ENCODE data around the gene CCDC116. TPM values are rescaled to one million over a fixed set of nuclear protein-coding genes. Genes with fewer than 3 reads are reported as not detected.
"Not testable (repeated sequence)": the region's sequence is repeated elsewhere in the genome, so short reads cannot be mapped to it uniquely, and the experiment has no call there.

The CCDC116 gene
- total RNA-seq, 4 donors from 2014 or later: 1.0 TPM; not detected in 2

DNA sequence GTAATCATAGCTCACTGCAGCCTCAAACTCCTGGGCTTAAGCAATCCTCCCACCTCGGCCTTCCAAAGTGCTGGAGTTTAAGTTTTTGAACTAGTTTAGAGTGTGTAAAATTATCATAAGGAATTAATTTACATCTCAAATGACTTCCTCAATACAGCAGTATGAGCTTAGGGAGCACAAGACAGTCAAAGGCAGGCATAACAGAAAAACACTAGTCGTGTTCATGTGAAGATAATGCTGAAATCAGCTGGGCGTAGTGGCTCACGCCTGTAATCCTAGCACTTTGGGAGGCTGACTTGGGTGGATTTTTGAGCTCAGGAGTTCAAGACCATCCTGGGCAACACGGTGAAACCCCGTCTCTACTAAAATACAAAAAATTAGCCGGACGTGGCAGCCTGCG lies 28.6 kb upstream of the CCDC116 start:
- Histone ChIP-seq H3K36me3 (no peaks in the 10 kb centered on the region), H3K27ac (no peak overlapping the region), H3K27me3 (no peaks in the 10 kb centered on the region), H3K4me1 (peaks cover 10% of the 10 kb centered on the region), H3K4me3 (no peak overlapping the region), H3K9me3 (no peaks in the 10 kb centered on the region)
- no peak for DNase-seq (ENCODE audit: low spot score in 2 of 2)
- TF ChIP-seq, protein P1, sequence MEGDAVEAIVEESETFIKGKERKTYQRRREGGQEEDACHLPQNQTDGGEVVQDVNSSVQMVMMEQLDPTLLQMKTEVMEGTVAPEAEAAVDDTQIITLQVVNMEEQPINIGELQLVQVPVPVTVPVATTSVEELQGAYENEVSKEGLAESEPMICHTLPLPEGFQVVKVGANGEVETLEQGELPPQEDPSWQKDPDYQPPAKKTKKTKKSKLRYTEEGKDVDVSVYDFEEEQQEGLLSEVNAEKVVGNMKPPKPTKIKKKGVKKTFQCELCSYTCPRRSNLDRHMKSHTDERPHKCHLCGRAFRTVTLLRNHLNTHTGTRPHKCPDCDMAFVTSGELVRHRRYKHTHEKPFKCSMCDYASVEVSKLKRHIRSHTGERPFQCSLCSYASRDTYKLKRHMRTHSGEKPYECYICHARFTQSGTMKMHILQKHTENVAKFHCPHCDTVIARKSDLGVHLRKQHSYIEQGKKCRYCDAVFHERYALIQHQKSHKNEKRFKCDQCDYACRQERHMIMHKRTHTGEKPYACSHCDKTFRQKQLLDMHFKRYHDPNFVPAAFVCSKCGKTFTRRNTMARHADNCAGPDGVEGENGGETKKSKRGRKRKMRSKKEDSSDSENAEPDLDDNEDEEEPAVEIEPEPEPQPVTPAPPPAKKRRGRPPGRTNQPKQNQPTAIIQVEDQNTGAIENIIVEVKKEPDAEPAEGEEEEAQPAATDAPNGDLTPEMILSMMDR (IDR thresholded peaks at IDR 0.05): no peak
- no peak for TF ChIP-seq EP300 (IDR thresholded peaks at IDR 0.05)
- TF ChIP-seq POLR2A (IDR thresholded peaks at IDR 0.05): no peak
- no peak for TF ChIP-seq POLR2AphosphoS5 (IDR thresholded peaks at IDR 0.05)
- 88% methylated on average over 9 of the region's 9 CpGs for WGBS

DNA sequence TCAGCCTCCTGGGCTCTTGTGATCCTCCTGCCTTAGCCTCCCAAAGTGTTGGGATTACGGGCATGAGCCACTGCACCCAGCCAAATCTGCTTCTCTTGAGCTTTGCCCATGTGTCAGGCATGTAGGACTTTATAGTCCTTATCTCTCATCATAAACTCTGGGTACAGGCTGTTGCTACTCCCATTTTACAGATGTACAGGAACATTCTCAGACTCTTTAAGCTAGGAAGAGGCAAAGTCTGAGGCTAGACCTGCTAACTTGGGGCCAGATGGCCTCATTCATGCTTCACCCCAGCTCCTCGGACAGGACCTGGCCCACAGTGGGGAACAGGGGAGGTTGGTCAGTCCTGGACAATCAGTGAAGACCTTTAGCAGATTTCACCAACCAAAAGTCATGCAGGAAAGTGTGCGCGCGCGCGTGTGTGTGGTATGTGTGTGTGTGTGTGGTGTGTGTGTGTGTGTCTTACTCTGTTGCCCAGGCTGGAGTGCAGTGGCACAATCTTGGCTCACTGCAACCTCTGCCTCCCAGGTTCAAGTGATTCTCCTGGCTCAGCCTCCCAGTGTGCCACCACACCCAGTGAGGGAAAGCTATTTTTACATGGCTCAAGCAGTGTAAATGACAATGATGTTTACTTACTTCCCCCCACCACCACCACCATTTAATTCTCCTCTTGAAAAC lies 26.5 kb upstream of the CCDC116 start:
- 93% methylated on average over 7 of the region's 7 CpGs for WGBS
- Histone ChIP-seq H3K4me3 (no peak overlapping the region), H3K27ac (no peak overlapping the region), H3K36me3 (peaks cover 3% of the 10 kb centered on the region), H3K27me3 (no peaks in the 10 kb centered on the region), H3K9me3 (no peaks in the 10 kb centered on the region), H3K4me1 (peaks cover 10% of the 10 kb centered on the region)
- DNase-seq (ENCODE audit: low spot score in 2 of 2): no peak
- TF ChIP-seq EP300 (IDR thresholded peaks at IDR 0.05) (no peak), POLR2A (IDR thresholded peaks at IDR 0.05) (no peak), POLR2AphosphoS5 (IDR thresholded peaks at IDR 0.05) (no peak)
- TF ChIP-seq, protein P1 (IDR thresholded peaks at IDR 0.05): no peak

DNA sequence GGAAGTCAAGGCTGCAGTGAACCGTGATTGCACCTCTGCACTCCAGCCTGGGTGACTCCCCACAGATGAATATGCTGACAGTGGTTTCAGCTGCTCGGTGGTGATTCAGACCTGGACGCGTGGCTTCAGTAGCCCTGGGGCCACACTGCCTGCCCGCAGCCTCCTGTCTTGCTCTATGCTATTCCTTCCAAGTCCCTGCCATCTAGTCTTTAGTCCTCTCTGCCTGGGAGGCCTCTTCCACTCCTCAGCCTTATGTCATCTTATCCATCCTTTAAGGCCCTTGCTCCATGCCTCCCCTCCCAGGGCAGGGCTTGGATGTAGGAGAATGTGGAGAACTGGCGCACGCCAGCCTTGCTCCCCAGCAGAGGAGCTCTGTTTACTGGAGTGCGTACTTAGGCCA lies 25.8 kb upstream of the CCDC116 start:
- no peak for DNase-seq (ENCODE audit: low spot score in 2 of 2)
- Histone ChIP-seq H3K36me3 (peaks cover 10% of the 10 kb centered on the region), H3K4me3 (no peak overlapping the region), H3K4me1 (peaks cover 10% of the 10 kb centered on the region), H3K27ac (no peak overlapping the region), H3K9me3 (no peaks in the 10 kb centered on the region), H3K27me3 (no peaks in the 10 kb centered on the region)
- WGBS: 97% methylated on average over 8 of the region's 8 CpGs
- TF ChIP-seq POLR2AphosphoS5 (IDR thresholded peaks at IDR 0.05): no peak
- no peak for TF ChIP-seq POLR2A (IDR thresholded peaks at IDR 0.05)
- no peak for TF ChIP-seq EP300 (IDR thresholded peaks at IDR 0.05)

DNA sequence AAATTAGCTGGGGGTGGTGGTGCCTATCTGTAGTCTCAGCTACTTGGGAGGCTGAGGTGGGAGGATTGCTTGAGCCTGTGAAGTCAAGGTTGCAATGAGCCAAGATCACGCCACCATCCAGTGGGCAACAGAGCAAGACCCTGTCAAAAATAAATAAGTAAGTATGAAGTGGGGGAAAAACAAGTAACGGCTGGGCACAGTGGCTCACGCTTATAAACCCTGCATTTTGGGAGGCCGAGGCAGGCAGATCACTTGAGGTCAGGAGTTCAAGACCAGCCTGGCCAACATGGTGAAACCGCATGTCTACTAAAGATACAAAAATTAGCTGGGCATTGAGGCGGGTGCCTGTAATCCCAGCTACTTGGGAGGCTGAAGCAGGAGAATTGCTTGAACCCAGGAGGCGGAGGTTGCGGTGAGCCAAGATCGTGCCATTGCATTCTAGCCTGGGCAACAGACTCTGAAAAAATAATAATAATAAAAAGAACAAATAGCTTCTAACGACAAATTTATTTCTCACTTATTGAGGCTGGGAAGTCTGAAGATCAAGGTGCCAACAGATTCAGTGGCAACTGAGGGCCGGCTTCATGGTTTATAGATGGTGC lies 22.9 kb upstream of the CCDC116 start:
- H3K27me3 ChIP-seq; H3K9me3 ChIP-seq; DNase-seq (ENCODE audit: low spot score in 2 of 2); H3K27ac ChIP-seq; H3K4me3 ChIP-seq: not testable (repeated sequence)
- Histone ChIP-seq H3K4me1 (peaks cover 13% of the 10 kb centered on the region), H3K36me3 (peaks cover 24% of the 10 kb centered on the region)
- WGBS: 97% methylated on average over 11 of the region's 11 CpGs

DNA sequence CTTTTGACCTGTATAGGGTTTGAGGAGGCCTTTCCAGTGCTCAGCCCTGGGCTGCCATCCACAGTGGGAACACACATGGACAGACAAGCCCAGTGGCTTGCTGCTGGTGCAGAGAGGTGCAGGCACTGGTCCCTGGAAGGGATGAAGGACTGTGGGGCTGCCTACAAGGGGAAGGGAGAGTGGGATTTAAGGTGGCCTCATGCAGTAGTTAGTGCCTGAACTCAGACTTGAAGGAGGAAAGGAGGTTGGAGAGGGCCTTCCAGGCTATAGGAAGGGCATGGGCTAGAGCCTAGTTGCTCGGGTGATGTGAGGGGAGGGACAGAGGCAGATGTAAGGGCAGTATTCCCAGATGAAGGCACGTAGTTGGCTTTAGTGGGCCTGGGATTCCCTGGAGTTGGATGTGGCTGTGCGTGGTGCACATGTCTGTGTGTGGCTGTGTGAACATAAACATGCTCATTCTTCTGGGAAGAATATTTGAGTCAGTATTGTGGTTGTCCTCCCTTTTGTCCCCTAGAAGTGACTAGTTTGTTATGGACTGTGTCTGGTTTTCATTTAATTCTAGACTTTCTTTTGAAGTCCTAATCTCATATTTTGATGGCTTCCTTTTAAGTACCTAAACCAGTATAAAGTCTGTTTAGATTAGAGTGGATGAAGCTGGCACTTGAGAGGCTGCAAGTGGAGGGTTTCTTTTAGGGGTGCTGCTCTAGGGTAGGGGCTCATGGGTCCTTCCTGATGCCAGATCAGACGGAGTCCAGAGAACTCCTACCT lies 21.2 kb upstream of the CCDC116 start:
- Histone ChIP-seq H3K36me3 (peaks cover 34% of the 10 kb centered on the region), H3K27ac (no peak overlapping the region), H3K4me3 (no peak overlapping the region), H3K27me3 (no peaks in the 10 kb centered on the region), H3K9me3 (no peaks in the 10 kb centered on the region), H3K4me1 (peaks cover 6% of the 10 kb centered on the region)
- no peak for TF ChIP-seq POLR2AphosphoS5 (IDR thresholded peaks at IDR 0.05)
- TF ChIP-seq POLR2A (IDR thresholded peaks at IDR 0.05): no peak
- DNase-seq (ENCODE audit: low spot score in 2 of 2): no peak
- WGBS: 66% methylated on average over 4 of the region's 4 CpGs

DNA sequence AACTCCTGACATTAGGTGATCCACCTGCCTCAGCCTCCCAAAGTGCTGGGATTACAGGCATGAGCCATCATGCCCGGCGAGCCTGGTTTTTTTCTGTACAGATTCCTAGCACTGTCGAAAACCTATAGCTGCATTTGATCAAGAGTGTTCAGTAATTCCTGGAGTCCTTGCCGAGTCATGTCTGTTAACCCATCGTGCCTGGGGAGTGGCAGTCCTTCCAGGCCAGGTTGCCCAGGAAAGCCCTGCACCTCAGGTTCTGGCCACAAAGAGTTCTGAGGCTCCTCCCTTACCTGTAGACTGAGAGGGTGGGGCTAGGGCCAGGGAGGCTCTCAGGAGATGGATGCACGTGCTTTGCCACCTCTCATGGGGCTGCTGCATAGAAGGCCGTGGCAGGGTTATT lies 19.7 kb upstream of the CCDC116 start:
- peaks cover 34% of the 10 kb centered on the region for H3K36me3 ChIP-seq
- WGBS: 67% methylated on average over 5 of the region's 7 CpGs

More for the DNA sequence above, 19.7 kb upstream of the CCDC116 start:
- Histone ChIP-seq H3K27ac (no peak overlapping the region), H3K27me3 (no peaks in the 10 kb centered on the region), H3K4me1 (peaks cover 3% of the 10 kb centered on the region), H3K9me3 (no peaks in the 10 kb centered on the region), H3K4me3 (no peak overlapping the region)
- TF ChIP-seq, protein P1 (IDR thresholded peaks at IDR 0.05): no peak
- no peak for TF ChIP-seq POLR2AphosphoS5 (IDR thresholded peaks at IDR 0.05)
- DNase-seq (ENCODE audit: low spot score in 2 of 2): no peak
